Caco-2 (cell line): Measurements from ENCODE around the gene CACNA1A. TPM values are rescaled to one million over a fixed set of nuclear protein-coding genes. Genes with fewer than 3 reads are reported as not detected.

ENCODE experiments used
- BruUV-seq: library from RNA; stranded (reverse); fragments of 400-500 nt; replicated peaks from 2 replicates; lab custom pipeline; 2021; lab: Mats Ljungman, UMichigan
- CTCF ChIA-PET: fragments of 300-600 bp; sonication (Branson Sonifier 250); formaldehyde crosslinking; loops from one replicate; lab custom pipeline; 2022; ENCODE audit warnings: antibody characterized with exemption; lab: Charles Lee
- POLR2A ChIA-PET: fragments of 300-600 bp; sonication (Branson Sonifier 250); formaldehyde crosslinking; loops from one replicate; lab custom pipeline; 2022; ENCODE audit warnings: antibody characterized with exemption; lab: Charles Lee
- DNase-seq, 2 experiments: peaks; one replicate each; pipeline versions ENCODE4 v3.0.0 to v3.0.0-alpha.2; 2020 to 2022
- H3K27me3 ChIP-seq: replicated peaks from 2 replicates; pipeline ENCODE4 v1.6.0; 2011; ENCODE audit warnings: low read length; ENCODE audit not compliant: control insufficient read depth, insufficient read depth
- H3K36me3 ChIP-seq: 2 replicates; pipeline ENCODE4 v1.5.1; 2011; ENCODE audit warnings: low read length; ENCODE audit not compliant: control insufficient read depth, insufficient read depth
- H3K4me1 ChIP-seq: fragments of 250-450 bp; sonication (Bioruptor Pico); 2 replicates; pipeline ENCODE4 v1.5.1; 2020; ENCODE audit warnings: mild to moderate bottlenecking
- H3K4me3 ChIP-seq: 2 replicates; pipeline ENCODE4 v1.5.1; 2011; ENCODE audit warnings: low read depth, mild to moderate bottlenecking, control low read depth, low read length
- H3K9me3 ChIP-seq: fragments of 250-450 bp; sonication (Bioruptor Pico); 2 replicates; pipeline ENCODE4 v1.5.1; 2020; ENCODE audit warnings: mild to moderate bottlenecking, moderate library complexity
- H3K27ac Mint-ChIP-seq: one replicate; pipeline ENCODE4 v1.8.0; 2022; ENCODE audit warnings: mixed read lengths; ENCODE audit not compliant: unreplicated experiment
- H3K27me3 Mint-ChIP-seq: one replicate; pipeline ENCODE4 v1.8.0; 2022; ENCODE audit warnings: mixed read lengths; ENCODE audit not compliant: insufficient read depth, unreplicated experiment
- H3K36me3 Mint-ChIP-seq: one replicate; pipeline ENCODE4 v1.8.0; 2022; ENCODE audit warnings: mild to moderate bottlenecking, mixed read lengths; ENCODE audit not compliant: insufficient read depth, unreplicated experiment
- H3K4me1 Mint-ChIP-seq: one replicate; pipeline ENCODE4 v1.8.0; 2022; ENCODE audit warnings: low read depth, mixed read lengths; ENCODE audit not compliant: unreplicated experiment
- H3K4me3 Mint-ChIP-seq: one replicate; pipeline ENCODE4 v1.8.0; 2022; ENCODE audit warnings: mild to moderate bottlenecking, moderate library complexity, mixed read lengths; ENCODE audit not compliant: unreplicated experiment
- H3K9me3 Mint-ChIP-seq: one replicate; pipeline ENCODE4 v1.8.0; 2022; ENCODE audit warnings: mixed read lengths; ENCODE audit not compliant: unreplicated experiment
- intact Hi-C: fragments of 100-400 bp; cut with micrococcal nuclease; formaldehyde crosslinking; loops from one replicate; pipeline ENCODE4 v1.10.0; 2022; ENCODE audit not compliant: unreplicated experiment
- total RNA-seq: library from RNA; stranded (reverse); gene quantifications from 2 replicates; pipeline ENCODE4 v1.2.3, GENCODE V29; 2022
- TF ChIP-seq, protein P1 (sequence below), 2 experiments: fragments of 200-600 bp in 1 of 2; IDR thresholded peaks; 1 replicate in 1 of 2; 2 replicates in 1 of 2; pipeline versions ENCODE4 v1.5.1 to v1.8.0; 2011 to 2022; ENCODE audit warnings: antibody characterized with exemption in 1 of 2, control low read depth in 1 of 2, inconsistent platforms in 1 of 2, low read depth in 1 of 2, low read length in 1 of 2, mild to moderate bottlenecking in 1 of 2, moderate library complexity in 1 of 2; ENCODE audit not compliant: insufficient read depth in 1 of 2, severe bottlenecking in 1 of 2, unreplicated experiment in 1 of 2

The CACNA1A gene
- total RNA-seq, 1 experiment from 2014 or later = not detected

DNA sequence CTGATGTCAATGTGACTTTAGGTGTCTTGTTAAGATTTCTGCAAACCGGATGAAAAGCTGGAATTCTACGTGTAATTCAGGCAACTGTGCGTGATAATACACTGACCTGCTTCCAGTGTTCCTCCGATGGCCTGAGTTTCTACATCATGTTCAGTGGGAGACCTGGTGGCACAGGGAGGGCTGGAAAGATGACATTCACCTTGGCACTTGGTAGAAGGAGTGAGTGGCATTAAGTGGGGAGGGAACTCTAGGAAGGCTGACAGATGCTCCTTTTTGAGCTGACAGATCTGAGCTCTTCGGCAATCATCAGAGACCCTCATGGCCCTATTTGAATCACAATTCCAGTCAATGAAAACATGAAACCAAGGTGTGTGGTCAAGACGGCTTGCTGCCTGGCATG lies 4.0 kb downstream of the CACNA1A start:
- Histone ChIP-seq H3K9me3 (no peaks in the 10 kb centered on the region), H3K27me3 (no peaks in the 10 kb centered on the region), H3K4me3 (no peak overlapping the region), H3K36me3 (no peaks in the 10 kb centered on the region), H3K4me1 (no peaks in the 10 kb centered on the region)
- TF ChIP-seq, protein P1, sequence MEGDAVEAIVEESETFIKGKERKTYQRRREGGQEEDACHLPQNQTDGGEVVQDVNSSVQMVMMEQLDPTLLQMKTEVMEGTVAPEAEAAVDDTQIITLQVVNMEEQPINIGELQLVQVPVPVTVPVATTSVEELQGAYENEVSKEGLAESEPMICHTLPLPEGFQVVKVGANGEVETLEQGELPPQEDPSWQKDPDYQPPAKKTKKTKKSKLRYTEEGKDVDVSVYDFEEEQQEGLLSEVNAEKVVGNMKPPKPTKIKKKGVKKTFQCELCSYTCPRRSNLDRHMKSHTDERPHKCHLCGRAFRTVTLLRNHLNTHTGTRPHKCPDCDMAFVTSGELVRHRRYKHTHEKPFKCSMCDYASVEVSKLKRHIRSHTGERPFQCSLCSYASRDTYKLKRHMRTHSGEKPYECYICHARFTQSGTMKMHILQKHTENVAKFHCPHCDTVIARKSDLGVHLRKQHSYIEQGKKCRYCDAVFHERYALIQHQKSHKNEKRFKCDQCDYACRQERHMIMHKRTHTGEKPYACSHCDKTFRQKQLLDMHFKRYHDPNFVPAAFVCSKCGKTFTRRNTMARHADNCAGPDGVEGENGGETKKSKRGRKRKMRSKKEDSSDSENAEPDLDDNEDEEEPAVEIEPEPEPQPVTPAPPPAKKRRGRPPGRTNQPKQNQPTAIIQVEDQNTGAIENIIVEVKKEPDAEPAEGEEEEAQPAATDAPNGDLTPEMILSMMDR (IDR thresholded peaks at IDR 0.05; ENCODE audit: insufficient read depth in 1 of 2, low read depth in 1 of 2, low read length in 1 of 2, severe bottlenecking in 1 of 2, unreplicated experiment in 1 of 2) = no peak
- H3K4me3 Mint-ChIP-seq = no peak overlapping the region
- H3K4me1 Mint-ChIP-seq = no peaks in the 10 kb centered on the region
- no peak for DNase-seq
- BruUV-seq = no TSS peak
- H3K36me3 Mint-ChIP-seq = no peaks in the 10 kb centered on the region
- H3K9me3 Mint-ChIP-seq = peaks cover 9% of the 10 kb centered on the region
- intact Hi-C loops = no loop called here
- peaks cover 18% of the 10 kb centered on the region for H3K27me3 Mint-ChIP-seq
- CTCF ChIA-PET = no interaction called here
- no peak overlapping the region for H3K27ac Mint-ChIP-seq
- POLR2A ChIA-PET = no interaction called here

DNA sequence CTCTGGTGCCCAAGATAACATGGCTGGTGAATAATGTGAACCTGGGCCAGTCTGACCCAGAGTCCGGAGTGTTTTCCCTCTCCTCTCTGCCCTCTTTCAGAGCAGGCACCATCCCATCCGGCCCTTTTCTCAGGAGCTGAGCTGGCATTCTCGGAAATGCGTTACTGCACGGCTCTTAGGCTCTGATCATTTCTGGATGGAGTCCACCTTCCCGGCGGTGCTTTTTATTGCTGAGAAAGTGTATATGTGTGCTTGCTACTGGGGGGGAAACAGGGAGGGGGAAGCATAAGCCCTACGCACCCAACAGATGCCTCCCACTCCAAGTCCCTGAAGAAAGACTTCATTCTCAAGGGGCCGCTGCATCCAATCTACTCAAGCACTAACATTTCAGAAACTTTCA lies 6.6 kb downstream of the CACNA1A start:
- Histone ChIP-seq H3K27me3 (no peaks in the 10 kb centered on the region), H3K36me3 (no peaks in the 10 kb centered on the region), H3K9me3 (no peaks in the 10 kb centered on the region), H3K4me1 (no peaks in the 10 kb centered on the region), H3K4me3 (no peak overlapping the region)
- intact Hi-C loops = no loop called here
- no peak for DNase-seq
- POLR2A ChIA-PET = no interaction called here
- Mint-ChIP-seq H3K4me1 (no peaks in the 10 kb centered on the region), H3K9me3 (peaks cover 25% of the 10 kb centered on the region), H3K27ac (no peak overlapping the region), H3K27me3 (peaks cover 10% of the 10 kb centered on the region), H3K4me3 (no peak overlapping the region), H3K36me3 (no peaks in the 10 kb centered on the region)
- TF ChIP-seq, protein P1 (IDR thresholded peaks at IDR 0.05; ENCODE audit: insufficient read depth in 1 of 2, low read depth in 1 of 2, low read length in 1 of 2, severe bottlenecking in 1 of 2, unreplicated experiment in 1 of 2) = no peak
- no TSS peak for BruUV-seq
- CTCF ChIA-PET = no interaction called here

- CTCF ChIA-PET = interaction anchor here (0.6 kb wide), 1 partner anchor 1744 kb away, joined by 4 read pairs; no protein-coding TSS in a partner anchor
- BruUV-seq = no TSS peak
- TF ChIP-seq, protein P1 (IDR thresholded peaks at IDR 0.05; ENCODE audit: insufficient read depth in 1 of 2, low read depth in 1 of 2, low read length in 1 of 2, severe bottlenecking in 1 of 2, unreplicated experiment in 1 of 2) = no peak
- no peaks in the 10 kb centered on the region for H3K9me3 ChIP-seq
- no peak for DNase-seq
- H3K36me3 Mint-ChIP-seq = peaks cover 6% of the 10 kb centered on the region
- peaks cover 25% of the 10 kb centered on the region for H3K9me3 Mint-ChIP-seq
- H3K4me1 Mint-ChIP-seq = no peaks in the 10 kb centered on the region
- H3K4me3 ChIP-seq = no peak overlapping the region
- H3K4me1 ChIP-seq = no peaks in the 10 kb centered on the region
- H3K27me3 Mint-ChIP-seq = peaks cover 3% of the 10 kb centered on the region
- intact Hi-C loops = no loop called here
- POLR2A ChIA-PET = no interaction called here
- no peaks in the 10 kb centered on the region for H3K27me3 ChIP-seq
- no peak overlapping the region for H3K27ac Mint-ChIP-seq
- no peaks in the 10 kb centered on the region for H3K36me3 ChIP-seq
- H3K4me3 Mint-ChIP-seq = no peak overlapping the region
Observed at GRCh38 chr19:13493516-13494310, 12.6 kb downstream of the CACNA1A start.
